Activated CD4-positive, alpha-beta T cell treated with anti-CD3 and anti-CD28 coated beads for 48 hours (primary cell): ENCODE measurements around the gene TMED4.

Experiments
- DNase-seq: peaks from one replicate; pipeline ENCODE4 v3.0.0-alpha.2; 2020

The TMED4 gene

GRCh38 chr7:44539669-44540506, 42.1 kb downstream of the TMED4 start:
- DNase-seq = no peak

GRCh38 chr7:44538798-44539668, 43.0 kb downstream of the TMED4 start:
- DNase-seq = no peak

GRCh38 chr7:44538093-44538797, 43.8 kb downstream of the TMED4 start:
- DNase-seq = no peak

- no peak for DNase-seq
These were observed 44.6 kb downstream of the TMED4 start for GRCh38 chr7:44537442-44537841.

GRCh38 chr7:44536090-44536489, 45.9 kb downstream of the TMED4 start:
- no peak for DNase-seq

- no peak for DNase-seq
These were observed 46.5 kb downstream of the TMED4 start for GRCh38 chr7:44535348-44536064.

GRCh38 chr7:44534501-44534900, 47.5 kb downstream of the TMED4 start:
- peak; percentile 75 for DNase-seq

- no peak for DNase-seq
These were observed 47.9 kb downstream of the TMED4 start for GRCh38 chr7:44534087-44534486.

GRCh38 chr7:44533301-44534055, 48.6 kb downstream of the TMED4 start:
- DNase-seq = no peak

- DNase-seq = no peak
These were observed 50.3 kb downstream of the TMED4 start for GRCh38 chr7:44531421-44532380.

- DNase-seq = no peak
These were observed 51.0 kb downstream of the TMED4 start for GRCh38 chr7:44530990-44531389.
